Left ventricle myocardium inferior (tissue), 1 donor: ENCODE measurements around the gene ZNF780A. TPM values are rescaled to one million over a fixed set of nuclear protein-coding genes. Genes with fewer than 3 reads are reported as not detected.

ENCODE experiments used
- DNase-seq: peaks from one replicate; pipeline ENCODE4 v3.0.0-alpha.2; 2020
- H3K27ac ChIP-seq: fragments of 200-600 bp; replicated peaks from 2 replicates; pipeline ENCODE4 v1.8.0; 2021
- H3K27me3 ChIP-seq: fragments of 200-600 bp; 2 replicates; pipeline ENCODE4 v1.8.0; 2021; ENCODE audit warnings: low read depth
- H3K36me3 ChIP-seq: fragments of 200-600 bp; 2 replicates; pipeline ENCODE4 v1.8.0; 2021
- H3K4me1 ChIP-seq: fragments of 200-600 bp; 2 replicates; pipeline ENCODE4 v1.8.0; 2021
- H3K4me3 ChIP-seq: fragments of 200-600 bp; 2 replicates; pipeline ENCODE4 v1.8.0; 2021; ENCODE audit warnings: mild to moderate bottlenecking, moderate library complexity
- H3K9me3 ChIP-seq: fragments of 200-600 bp; replicated peaks from 2 replicates; pipeline ENCODE4 v1.8.0; 2021
- intact Hi-C: fragments of 100-400 bp; cut with micrococcal nuclease; formaldehyde crosslinking; loops from one replicate; pipeline ENCODE4 v1.11.0; 2022
- total RNA-seq: library from RNA; stranded (reverse); fragmentation: NEBNext Ultra II Directional; extraction: Animal tissue kit (Norgen Biotek cat#: 25700); gene quantifications from one replicate; pipeline ENCODE4 v1.2.1, GENCODE V29; 2021
- TF ChIP-seq, protein P1 (sequence below): fragments of 200-600 bp; IDR thresholded peaks from 2 replicates; pipeline ENCODE4 v1.8.0; 2021; ENCODE audit warnings: antibody characterized with exemption, mild to moderate bottlenecking, borderline replicate concordance
- donor health status: DM: no; HTN: yes; CAD: no; lungs with severe emphysema.

The ZNF780A gene
- total RNA-seq, 1 donor from 2014 or later: 10.3 TPM

GRCh38 chr19:40110570-40110969, 19.8 kb upstream of the ZNF780A start:
- H3K27me3 ChIP-seq: peaks cover 13% of the 10 kb centered on the region
- no peak for DNase-seq
- TF ChIP-seq, protein P1, sequence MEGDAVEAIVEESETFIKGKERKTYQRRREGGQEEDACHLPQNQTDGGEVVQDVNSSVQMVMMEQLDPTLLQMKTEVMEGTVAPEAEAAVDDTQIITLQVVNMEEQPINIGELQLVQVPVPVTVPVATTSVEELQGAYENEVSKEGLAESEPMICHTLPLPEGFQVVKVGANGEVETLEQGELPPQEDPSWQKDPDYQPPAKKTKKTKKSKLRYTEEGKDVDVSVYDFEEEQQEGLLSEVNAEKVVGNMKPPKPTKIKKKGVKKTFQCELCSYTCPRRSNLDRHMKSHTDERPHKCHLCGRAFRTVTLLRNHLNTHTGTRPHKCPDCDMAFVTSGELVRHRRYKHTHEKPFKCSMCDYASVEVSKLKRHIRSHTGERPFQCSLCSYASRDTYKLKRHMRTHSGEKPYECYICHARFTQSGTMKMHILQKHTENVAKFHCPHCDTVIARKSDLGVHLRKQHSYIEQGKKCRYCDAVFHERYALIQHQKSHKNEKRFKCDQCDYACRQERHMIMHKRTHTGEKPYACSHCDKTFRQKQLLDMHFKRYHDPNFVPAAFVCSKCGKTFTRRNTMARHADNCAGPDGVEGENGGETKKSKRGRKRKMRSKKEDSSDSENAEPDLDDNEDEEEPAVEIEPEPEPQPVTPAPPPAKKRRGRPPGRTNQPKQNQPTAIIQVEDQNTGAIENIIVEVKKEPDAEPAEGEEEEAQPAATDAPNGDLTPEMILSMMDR: no peak
- intact Hi-C loops: no loop called here
- no peaks in the 10 kb centered on the region for H3K36me3 ChIP-seq
- H3K27ac ChIP-seq: no peak overlapping the region
- H3K4me3 ChIP-seq: no peak overlapping the region
- peaks cover 6% of the 10 kb centered on the region for H3K9me3 ChIP-seq
- no peaks in the 10 kb centered on the region for H3K4me1 ChIP-seq

DNA sequence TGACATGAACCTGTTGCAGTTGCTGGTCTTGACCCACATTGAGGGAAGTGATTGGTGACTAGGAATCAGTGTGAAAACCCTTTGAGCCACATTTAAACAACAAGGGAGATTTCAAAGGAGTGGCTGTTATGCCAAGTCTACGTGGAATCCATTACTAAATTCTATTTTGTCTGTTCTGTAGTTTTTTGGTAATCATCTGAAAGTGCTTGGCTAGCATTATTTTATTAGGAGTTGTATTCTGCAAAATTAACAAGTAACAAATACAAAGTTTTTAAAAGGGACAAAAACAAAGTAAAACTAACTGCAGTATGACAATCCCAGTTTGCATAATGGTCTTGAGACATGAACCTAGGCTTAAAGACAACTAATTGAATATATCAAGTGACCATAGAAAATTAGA, 14.0 kb upstream of the ZNF780A start:
- Histone ChIP-seq H3K27ac (no peak overlapping the region), H3K4me3 (no peak overlapping the region), H3K36me3 (no peaks in the 10 kb centered on the region), H3K27me3 (peaks cover 10% of the 10 kb centered on the region), H3K4me1 (no peaks in the 10 kb centered on the region), H3K9me3 (no peaks in the 10 kb centered on the region)
- DNase-seq: no peak
- intact Hi-C loops: no loop called here
- TF ChIP-seq, protein P1: no peak

DNA sequence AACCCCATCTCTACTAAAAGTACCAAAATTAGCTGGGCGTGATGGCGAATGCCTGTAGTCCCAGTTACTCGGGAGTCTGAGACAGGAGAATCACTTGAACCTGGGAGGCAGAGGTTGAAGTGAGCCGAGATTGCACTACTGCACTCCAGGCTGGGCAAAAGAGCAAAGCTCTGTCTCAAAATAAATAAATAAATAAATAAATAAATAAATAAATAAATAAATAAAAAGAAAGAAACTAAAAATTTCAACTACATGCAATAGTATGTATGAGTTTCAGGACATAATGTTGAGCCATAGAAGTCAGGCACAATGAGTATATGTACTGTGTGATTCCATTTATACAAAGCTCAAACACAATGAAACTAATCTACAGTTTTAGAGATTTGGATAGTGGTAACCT, 12.9 kb upstream of the ZNF780A start:
- no peaks in the 10 kb centered on the region for H3K9me3 ChIP-seq
- H3K4me1 ChIP-seq: no peaks in the 10 kb centered on the region
- peaks cover 10% of the 10 kb centered on the region for H3K27me3 ChIP-seq
- intact Hi-C loops: no loop called here
- no peak for DNase-seq
- H3K27ac ChIP-seq: no peak overlapping the region
- H3K36me3 ChIP-seq: no peaks in the 10 kb centered on the region
- TF ChIP-seq, protein P1: no peak
- H3K4me3 ChIP-seq: no peak overlapping the region

DNA sequence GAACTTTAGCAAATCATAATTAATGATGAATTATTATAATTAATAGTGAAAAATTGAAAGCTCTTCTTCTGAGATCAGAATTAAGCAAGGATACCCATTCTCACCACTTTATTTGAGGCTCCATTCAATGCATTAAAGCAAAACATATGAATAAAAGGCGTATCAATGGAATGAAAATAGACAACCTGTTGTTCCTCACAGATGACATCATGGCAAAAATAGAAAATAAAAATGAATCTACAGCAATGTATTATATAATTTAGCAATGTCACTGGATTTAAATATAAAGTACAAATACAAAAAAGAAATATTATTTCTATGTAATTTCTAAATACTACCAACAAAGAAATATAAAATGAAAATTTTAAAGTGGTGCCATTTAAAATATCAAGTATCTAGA, 11.1 kb upstream of the ZNF780A start:
- intact Hi-C loops: no loop called here
- Histone ChIP-seq H3K36me3 (no peaks in the 10 kb centered on the region), H3K27ac (no peak overlapping the region), H3K27me3 (peaks cover 14% of the 10 kb centered on the region), H3K4me1 (no peaks in the 10 kb centered on the region), H3K4me3 (no peak overlapping the region), H3K9me3 (no peaks in the 10 kb centered on the region)
- DNase-seq: no peak
- TF ChIP-seq, protein P1: no peak

- H3K9me3 ChIP-seq: no peaks in the 10 kb centered on the region
- H3K27ac ChIP-seq: no peak overlapping the region
- no peak for DNase-seq
- H3K36me3 ChIP-seq: no peaks in the 10 kb centered on the region
- H3K4me1 ChIP-seq: peaks cover 23% of the 10 kb centered on the region
- peaks cover 26% of the 10 kb centered on the region for H3K27me3 ChIP-seq
- TF ChIP-seq, protein P1: no peak
- H3K4me3 ChIP-seq: no peak overlapping the region
- intact Hi-C loops: no loop called here
These were observed 2.7 kb upstream of the ZNF780A start for GRCh38 chr19:40093416-40093815.
